Fibroblast of lung (primary cell): Measurements from ENCODE around the gene KAZALD1. TPM values are rescaled to one million over a fixed set of nuclear protein-coding genes. Genes with fewer than 3 reads are reported as not detected.
A peak's percentile ranks its signal among the peaks of the same experiment; 100 is the strongest.

Experiments
- DNase-seq, 2 donors: peaks; one replicate each; pipeline versions ENCODE4 v3.0.0 to v3.0.0-alpha.2; 2010; ENCODE audit warnings: low read depth in 2 of 2
- H2AFZ ChIP-seq: 2 replicates; pipeline ENCODE4 v1.5.1; 2012; ENCODE audit warnings: low read length, control low read depth, inconsistent platforms
- H3K27ac ChIP-seq: 2 replicates; pipeline ENCODE4 v1.5.1; 2011; ENCODE audit warnings: low read length, control low read depth; ENCODE audit not compliant: insufficient read depth
- H3K27me3 ChIP-seq: 2 replicates; pipeline ENCODE4 v1.5.1; 2011; ENCODE audit warnings: mild to moderate bottlenecking, low read length; ENCODE audit not compliant: control insufficient read depth, insufficient read depth
- H3K36me3 ChIP-seq: 2 replicates; pipeline ENCODE4 v1.5.1; 2011; ENCODE audit warnings: low read length; ENCODE audit not compliant: control insufficient read depth, insufficient read depth
- H3K4me1 ChIP-seq: 2 replicates; pipeline ENCODE4 v1.5.1; 2011; ENCODE audit warnings: low read length; ENCODE audit not compliant: control insufficient read depth, insufficient read depth; ENCODE audit errors: extremely low read depth
- H3K4me2 ChIP-seq: 2 replicates; pipeline ENCODE4 v1.5.1; 2011; ENCODE audit warnings: low read length, control low read depth; ENCODE audit not compliant: insufficient read depth; ENCODE audit errors: extremely low read depth
- H3K4me3 ChIP-seq, 4 experiments: fragments of 200-600 bp in 1 of 4; sonication (generic) in 1 of 4; replicated peaks in 1 of 4; 2 replicates each; pipeline ENCODE4 v1.5.1; 2011 to 2016; ENCODE audit warnings: low read length in 4 of 4, low read depth in 3 of 4, mild to moderate bottlenecking in 3 of 4, control low read depth in 2 of 4, inconsistent platforms in 1 of 4, mixed read lengths in 1 of 4; ENCODE audit not compliant: insufficient read depth in 1 of 4; ENCODE audit errors: control extremely low read depth in 1 of 4
- H3K79me2 ChIP-seq: 2 replicates; pipeline ENCODE4 v1.5.1; 2012; ENCODE audit warnings: mild to moderate bottlenecking, low read length, inconsistent platforms; ENCODE audit not compliant: control insufficient read depth, insufficient read depth
- H3K9ac ChIP-seq: 2 replicates; pipeline ENCODE4 v1.5.1; 2011; ENCODE audit warnings: mild to moderate bottlenecking, low read length, control low read depth; ENCODE audit not compliant: insufficient read depth
- H3K9me3 ChIP-seq: 2 replicates; pipeline ENCODE4 v1.5.1; 2012; ENCODE audit warnings: low read depth, low read length; ENCODE audit not compliant: control insufficient read depth, insufficient read depth
- H4K20me1 ChIP-seq: 2 replicates; pipeline ENCODE4 v1.5.1; 2011; ENCODE audit warnings: low read length; ENCODE audit not compliant: control insufficient read depth, insufficient read depth; ENCODE audit errors: extremely low read depth
- CTCF ChIP-seq, 2 donors: IDR thresholded peaks in 1 of 2; conservative IDR thresholded peaks in 1 of 2; 1 replicate in 1 of 2; 2 replicates in 1 of 2; pipeline ENCODE4 v1.5.1; 2011 to 2012; ENCODE audit warnings: low read length in 2 of 2, control low read depth in 1 of 2, inconsistent platforms in 1 of 2, low read depth in 1 of 2, mild to moderate bottlenecking in 1 of 2
- EZH2 ChIP-seq: IDR thresholded peaks from 2 replicates; pipeline ENCODE4 v1.5.1; 2012; ENCODE audit warnings: low read length, control low read depth, mild to moderate bottlenecking; ENCODE audit errors: missing control alignments
- polyA plus RNA-seq, 2 donors: library from polyadenylated mRNA; depleted of rRNA in 1 of 2; stranded (reverse) in 1 of 2; unstranded in 1 of 2; fragments of >200 nt; gene quantifications; 2 replicates each; pipeline ENCODE4 v1.2.1, GENCODE V29; 2011 to 2012; ENCODE audit warnings: missing spikeins in 1 of 2
- total RNA-seq: library from RNA; depleted of rRNA; stranded (reverse); fragments of >200 nt; gene quantifications from 2 replicates; pipeline ENCODE4 v1.2.1, GENCODE V29; 2014

The KAZALD1 gene
- total and polyA plus RNA-seq, 2 donors (not counting 1 experiment from before 2014, with no cell fraction given), result 4.6 to 19.8 TPM

- peaks cover 11% of the 10 kb centered on the region for H3K4me1 ChIP-seq
- H3K79me2 ChIP-seq, result no peaks in the 10 kb centered on the region
- no peak for DNase-seq
- TF ChIP-seq CTCF (conservative IDR thresholded peaks at IDR 0.05 in 1 of 2, IDR thresholded peaks at IDR 0.05 in 1 of 2; ENCODE audit: low read depth in 1 of 2, low read length in 2 of 2), result no peak
- peak; percentile 20 for TF ChIP-seq EZH2
- H4K20me1 ChIP-seq, result no peaks in the 10 kb centered on the region
- H2AFZ ChIP-seq, result no peak overlapping the region
- peaks cover 23% of the 10 kb centered on the region for H3K27me3 ChIP-seq
- no peak overlapping the region for H3K9ac ChIP-seq
- H3K9me3 ChIP-seq, result no peaks in the 10 kb centered on the region
- no peak overlapping the region for H3K4me2 ChIP-seq
- H3K27ac ChIP-seq, result no peak overlapping the region
- H3K4me3 ChIP-seq, result no peak overlapping the region
- no peaks in the 10 kb centered on the region for H3K36me3 ChIP-seq
Measured at GRCh38 chr10:101047268-101047667, 14.5 kb upstream of the KAZALD1 start.

GRCh38 chr10:101047961-101048892 lies 13.6 kb upstream of the KAZALD1 start:
- H2AFZ ChIP-seq, result no peak overlapping the region
- H4K20me1 ChIP-seq, result no peaks in the 10 kb centered on the region
- DNase-seq, result no peak
- no peak overlapping the region for H3K4me2 ChIP-seq
- H3K79me2 ChIP-seq, result no peaks in the 10 kb centered on the region
- no peak overlapping the region for H3K27ac ChIP-seq
- peaks cover 15% of the 10 kb centered on the region for H3K4me1 ChIP-seq
- no peaks in the 10 kb centered on the region for H3K36me3 ChIP-seq
- no peak for TF ChIP-seq CTCF (conservative IDR thresholded peaks at IDR 0.05 in 1 of 2, IDR thresholded peaks at IDR 0.05 in 1 of 2; ENCODE audit: low read depth in 1 of 2, low read length in 2 of 2)
- TF ChIP-seq EZH2, result peak; percentile 69
- H3K9me3 ChIP-seq, result no peaks in the 10 kb centered on the region
- H3K9ac ChIP-seq, result no peak overlapping the region
- H3K27me3 ChIP-seq, result peaks cover 23% of the 10 kb centered on the region
- H3K4me3 ChIP-seq, result no peak overlapping the region

- Histone ChIP-seq H3K36me3 (no peaks in the 10 kb centered on the region), H3K4me1 (peaks cover 22% of the 10 kb centered on the region), H4K20me1 (no peaks in the 10 kb centered on the region), H3K27me3 (peaks cover 23% of the 10 kb centered on the region), H3K79me2 (no peaks in the 10 kb centered on the region), H3K4me2 (peak overlapping the region; percentile 82), H3K9me3 (no peaks in the 10 kb centered on the region), H3K27ac (no peak overlapping the region), H2AFZ (no peak overlapping the region), H3K9ac (no peak overlapping the region), H3K4me3 (peak overlapping the region in 3 of 4 experiments; percentile 9 to 37 (median 30))
- TF ChIP-seq EZH2 (no peak), CTCF (conservative IDR thresholded peaks at IDR 0.05 in 1 of 2, IDR thresholded peaks at IDR 0.05 in 1 of 2; ENCODE audit: low read depth in 1 of 2, low read length in 2 of 2) (peak; percentile 72 to 83)
- DNase-seq, result peak; percentile 30 to 42
Measured at GRCh38 chr10:101050208-101051069, 11.3 kb upstream of the KAZALD1 start.
